GM18873 (cell line): ENCODE results near the gene CHST8.

Experiments
- ATAC-seq: cut with Tn5 transposase; IDR thresholded peaks from one replicate; pipeline ENCODE4 v1.9.1; 2021; ENCODE audit warnings: mild to moderate bottlenecking, moderate library complexity, moderate number of reproducible peaks; ENCODE audit not compliant: unreplicated experiment, low FRiP score

Gene CHST8

DNA sequence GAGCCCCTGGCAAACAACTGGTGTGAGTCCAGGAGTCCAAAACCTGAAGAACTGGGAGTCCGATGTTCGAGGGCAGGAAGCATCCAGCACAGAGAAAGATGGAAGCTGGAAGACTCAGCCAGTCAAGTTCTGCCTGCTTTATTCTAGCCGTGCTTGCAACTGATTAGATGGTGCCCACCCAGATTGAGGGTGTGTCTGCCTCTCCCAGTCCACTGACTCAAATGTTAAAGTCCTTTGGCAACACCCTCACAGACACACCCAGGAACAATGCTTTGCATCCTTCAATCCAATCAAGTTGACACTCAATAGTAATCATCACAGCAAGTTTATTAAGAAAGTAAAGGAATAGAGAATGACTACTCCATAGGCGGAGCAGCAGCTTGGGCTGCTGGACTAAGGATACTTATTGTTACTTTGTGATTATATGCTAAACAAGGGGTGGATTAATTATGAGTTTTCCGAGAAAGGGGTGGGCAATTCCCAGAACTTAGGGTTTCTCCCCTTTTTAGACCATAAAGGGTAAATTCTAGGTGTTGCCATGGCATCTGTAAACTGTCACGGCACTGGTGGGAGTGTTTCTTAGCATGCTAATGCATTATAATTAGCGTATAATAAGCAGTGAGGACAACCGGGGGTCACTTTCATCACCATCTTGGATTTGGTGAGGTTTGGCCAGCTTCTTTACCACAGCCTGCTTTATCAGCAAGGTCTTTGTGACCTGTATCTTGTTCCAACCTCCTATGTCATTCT lies 109.3 kb downstream of the CHST8 start:
- ATAC-seq: no peak

GRCh38 chr19:33731881-33732280 lies 110.1 kb downstream of the CHST8 start:
- ATAC-seq: no peak

- ATAC-seq: no peak
Observed at GRCh38 chr19:33734913-33735312, 113.2 kb downstream of the CHST8 start.

DNA sequence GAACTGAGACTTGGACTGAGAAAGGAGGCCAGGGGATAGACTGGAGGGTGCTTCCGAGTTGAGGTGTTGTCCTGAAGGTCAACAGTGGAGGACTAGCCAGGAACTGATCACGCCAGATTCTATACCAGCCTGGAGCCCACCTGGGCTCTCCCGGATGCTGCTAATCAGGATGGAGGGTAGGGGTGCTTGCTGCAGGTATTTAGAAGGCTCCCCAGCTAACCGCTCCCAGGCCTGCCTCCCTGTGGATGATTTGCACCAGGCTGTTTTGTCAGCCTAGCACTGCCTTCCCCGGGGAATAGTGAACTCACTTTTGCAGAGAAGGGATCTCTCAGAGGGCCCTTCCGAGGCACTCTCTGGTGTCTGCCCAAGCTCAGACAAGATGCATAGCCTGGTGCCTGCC lies 114.4 kb downstream of the CHST8 start:
- no peak for ATAC-seq

DNA sequence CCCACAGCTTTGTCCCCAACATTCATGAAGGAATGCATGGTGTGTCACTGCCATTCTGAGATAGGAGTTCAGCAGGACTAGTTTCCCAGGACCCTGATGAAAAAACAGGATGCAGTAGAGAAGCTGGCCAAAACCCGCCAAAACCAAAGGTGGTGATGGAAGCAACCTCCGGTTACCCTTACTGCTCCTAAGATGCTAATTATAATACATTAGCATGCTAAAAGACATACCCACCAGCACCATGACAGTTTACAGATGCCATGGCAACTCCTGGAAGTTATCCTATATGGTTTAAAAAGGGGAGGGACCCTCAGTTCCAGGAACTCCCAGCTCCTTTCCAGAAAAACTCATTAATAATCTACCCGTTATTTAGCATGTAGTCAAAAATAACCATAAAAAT lies 115.0 kb downstream of the CHST8 start:
- no peak for ATAC-seq

GRCh38 chr19:33737681-33738371 lies 116.1 kb downstream of the CHST8 start:
- ATAC-seq: no peak

GRCh38 chr19:33740811-33741396 lies 119.2 kb downstream of the CHST8 start:
- no peak for ATAC-seq

DNA sequence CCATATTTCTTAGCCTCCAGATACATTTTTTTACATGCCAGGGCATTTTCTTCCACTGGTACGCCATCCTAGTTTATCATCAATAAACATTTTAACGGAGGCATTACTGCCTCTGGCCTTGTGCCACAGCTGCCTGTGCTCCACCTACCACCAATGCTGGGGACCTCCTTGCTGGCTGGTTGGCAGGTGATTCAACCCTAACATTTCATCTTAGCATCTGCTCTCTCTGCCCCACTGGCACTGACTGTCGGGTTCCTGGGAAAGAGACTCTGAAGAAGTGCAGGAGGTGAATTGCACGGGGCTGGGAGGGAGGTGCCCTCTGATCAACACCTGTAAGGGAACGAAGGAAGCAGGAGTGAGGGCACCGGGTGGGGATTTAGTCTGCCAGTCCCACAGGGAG lies 123.5 kb downstream of the CHST8 start:
- no peak for ATAC-seq

- ATAC-seq: no peak
Observed at GRCh38 chr19:33746159-33746558, 124.4 kb downstream of the CHST8 start.

- ATAC-seq: no peak
Observed at GRCh38 chr19:33747273-33747672, 125.5 kb downstream of the CHST8 start.

- no peak for ATAC-seq
Observed at GRCh38 chr19:33748231-33748630, 126.5 kb downstream of the CHST8 start.

DNA sequence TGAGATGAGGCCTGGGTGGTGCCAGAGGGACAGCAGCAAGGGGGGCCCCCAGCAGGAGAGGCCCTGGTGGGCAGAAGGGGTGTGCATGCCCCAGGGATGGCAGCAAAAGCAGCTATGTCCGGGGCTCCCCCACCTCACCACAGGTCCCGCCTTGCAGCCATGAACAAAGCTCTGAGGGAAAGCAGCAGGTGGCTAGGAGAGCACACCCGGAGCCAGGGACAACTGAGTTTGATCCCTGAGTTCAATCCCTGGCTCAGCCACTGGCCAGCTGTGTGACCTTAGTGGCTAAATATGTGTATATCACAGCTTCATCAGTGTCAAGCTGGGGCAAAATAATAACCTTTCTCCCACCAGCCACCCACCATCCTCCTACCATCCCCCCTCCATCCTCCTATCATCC lies 127.3 kb downstream of the CHST8 start:
- ATAC-seq: no peak

- no peak for ATAC-seq
Observed at GRCh38 chr19:33749619-33750175, 127.9 kb downstream of the CHST8 start.

DNA sequence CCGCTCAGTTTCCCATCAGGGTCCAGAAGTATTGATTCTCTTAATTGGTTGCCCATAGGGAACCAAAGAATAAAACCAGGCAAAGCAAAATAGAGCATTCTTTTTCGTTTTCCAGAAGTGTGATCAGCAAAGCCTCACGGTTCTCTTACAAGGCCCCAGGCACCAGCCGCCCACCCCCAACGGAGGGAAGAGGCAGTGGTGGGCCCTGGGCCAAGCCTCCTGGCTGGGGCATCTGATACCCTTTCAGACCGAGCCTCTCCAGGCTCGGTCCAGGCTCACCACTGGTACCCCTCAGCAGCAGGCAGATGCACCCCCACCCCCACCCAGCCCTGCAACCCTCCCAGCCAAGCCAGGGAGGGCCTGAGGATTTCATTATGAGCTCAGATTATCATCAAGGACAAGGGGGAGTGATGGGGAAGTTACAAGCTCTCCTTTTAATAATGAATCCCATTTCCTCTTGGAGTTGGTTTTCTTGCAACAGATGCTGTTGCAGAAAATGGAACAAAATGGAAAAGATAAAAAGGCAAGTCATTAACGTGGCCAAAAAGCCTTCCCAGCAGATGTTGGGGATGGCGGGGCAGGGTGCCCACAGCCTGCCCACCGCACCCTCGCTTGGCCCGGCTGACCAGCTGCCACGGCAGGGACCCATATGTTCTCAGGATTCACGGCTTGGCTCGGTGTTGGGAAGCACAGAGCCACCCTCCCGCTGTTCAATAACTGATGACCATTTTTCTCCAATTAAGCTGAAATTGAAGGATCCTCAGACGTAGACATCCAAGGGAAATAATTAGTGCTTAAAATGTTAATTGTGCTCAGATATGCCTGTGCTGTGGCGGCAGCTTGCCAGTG lies 129.1 kb downstream of the CHST8 start:
- ATAC-seq: no peak

DNA sequence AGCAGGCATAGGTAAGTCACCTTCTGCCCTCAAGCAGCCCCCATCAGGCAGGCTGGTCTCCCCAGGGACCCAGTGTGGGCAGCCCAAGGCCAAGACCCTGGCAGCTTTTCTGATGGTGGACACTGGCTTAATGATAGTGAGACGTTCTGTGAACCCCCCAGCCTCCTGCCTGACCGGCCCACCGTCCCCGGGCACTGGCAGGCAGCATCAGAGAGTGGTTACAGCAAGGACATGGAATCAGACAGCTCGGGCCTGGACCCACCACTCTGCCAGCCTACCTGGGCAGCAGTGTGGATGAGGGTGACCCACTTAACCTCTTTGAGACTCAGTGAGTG lies 129.7 kb downstream of the CHST8 start:
- no peak for ATAC-seq

DNA sequence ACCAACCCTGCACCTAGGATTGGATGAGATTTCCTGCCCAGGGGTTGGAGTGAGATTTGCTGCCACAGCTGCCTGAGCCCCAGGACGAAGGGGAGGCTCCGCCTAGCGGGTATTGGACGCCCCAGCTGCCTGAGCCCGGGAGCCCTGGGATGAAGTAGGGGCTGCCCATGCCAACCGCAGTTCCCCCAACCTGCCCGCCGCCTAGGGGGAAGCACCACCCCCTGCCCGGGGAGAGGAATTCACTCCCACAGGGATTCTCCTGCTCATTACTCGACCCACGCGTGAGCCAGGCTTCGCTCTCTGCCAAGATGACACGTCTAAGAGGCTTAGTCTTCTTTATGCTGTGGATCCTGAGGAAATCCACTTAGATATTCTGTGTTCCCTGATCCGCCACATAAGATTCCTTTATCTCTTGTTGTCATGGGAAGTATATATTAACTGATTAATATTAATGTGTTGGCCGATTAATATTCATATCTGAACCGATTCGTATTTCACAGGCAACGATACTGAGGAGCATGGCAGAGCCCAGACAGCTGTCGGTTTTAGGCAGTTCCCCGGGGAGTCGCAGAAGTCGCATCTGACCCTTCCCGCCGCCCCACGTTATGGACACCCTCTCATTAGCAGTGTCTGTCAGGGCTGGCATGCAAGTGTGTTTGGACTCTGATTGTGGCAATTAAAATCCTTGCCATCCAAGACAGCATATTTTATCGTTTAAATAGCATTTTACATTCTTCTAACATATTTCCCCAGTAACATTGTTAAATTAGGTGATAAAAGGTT lies 130.5 kb downstream of the CHST8 start:
- no peak for ATAC-seq

DNA sequence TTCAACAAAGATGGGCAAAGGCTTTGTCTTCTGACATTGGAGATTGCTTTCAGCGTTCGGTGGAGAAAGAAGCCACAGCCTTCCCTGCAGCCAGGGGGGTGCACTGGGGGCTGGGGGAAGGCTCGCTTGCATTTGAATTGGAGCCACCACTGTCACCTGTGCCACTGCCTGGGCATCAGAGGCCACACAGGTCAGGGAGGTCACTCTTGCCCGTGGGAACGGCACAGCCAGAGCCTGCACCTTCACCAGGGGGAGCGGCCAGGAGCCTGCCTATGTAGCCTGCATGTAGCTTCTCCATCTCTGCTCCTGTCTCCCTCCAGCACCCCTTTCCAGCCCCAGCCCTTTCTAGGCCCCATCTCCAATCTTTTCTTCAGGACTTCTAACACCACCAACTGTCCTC lies 131.2 kb downstream of the CHST8 start:
- no peak for ATAC-seq

- no peak for ATAC-seq
Observed at GRCh38 chr19:33754361-33754760, 132.6 kb downstream of the CHST8 start.

DNA sequence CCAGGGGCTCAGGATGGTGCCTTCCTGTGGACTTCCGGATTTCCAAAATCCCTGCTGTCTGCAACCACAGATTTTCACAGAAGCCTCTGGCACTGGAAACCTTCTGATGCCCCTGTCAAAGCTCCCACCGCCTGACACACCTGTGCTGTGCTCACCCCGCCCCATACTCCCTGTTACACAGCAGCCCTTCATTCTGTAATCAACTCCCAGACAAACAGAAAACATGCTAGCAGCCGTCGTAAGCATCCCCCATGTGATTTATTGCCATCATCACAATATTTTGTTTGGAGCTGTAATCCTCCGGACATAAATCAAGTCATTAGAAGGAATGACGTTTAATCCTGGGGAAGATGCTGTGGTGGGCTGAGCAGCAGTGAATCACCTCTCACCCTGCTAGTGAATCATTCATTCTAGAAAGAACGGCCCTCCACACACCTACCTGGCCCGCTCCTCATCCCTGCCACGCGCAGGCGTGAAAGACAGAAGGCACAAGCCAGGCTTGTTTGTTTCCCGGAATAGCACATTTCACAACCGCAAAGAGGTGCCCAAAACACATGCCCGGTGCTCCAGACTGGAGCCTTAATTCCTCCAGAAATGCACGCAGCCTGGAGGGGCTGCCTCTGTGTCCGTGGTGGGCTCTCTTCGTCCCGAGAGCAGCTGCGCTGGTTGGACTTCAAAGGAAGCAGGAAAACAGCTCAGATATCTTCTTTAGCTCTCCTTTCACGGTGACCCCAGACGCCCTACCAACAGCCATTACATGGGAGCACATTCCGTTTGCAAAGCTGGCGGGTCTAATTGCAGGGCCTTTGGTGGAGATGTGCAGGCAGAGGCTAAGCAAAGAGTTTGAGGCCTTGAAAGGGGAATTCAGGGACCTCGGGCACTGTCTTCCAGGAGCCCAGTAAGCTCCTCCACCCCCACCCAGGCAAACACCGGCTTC lies 133.6 kb downstream of the CHST8 start:
- ATAC-seq: no peak
